Measurements from ENCODE around the gene WWOX.
"Not testable (repeated sequence)": the region's sequence is repeated elsewhere in the genome, so short reads cannot be mapped to it uniquely, and the experiment has no call there.

WWOX gene

GRCh38 chr16:79037521-79038373, 938.3 kb downstream of the WWOX start:
- no peak overlapping the region for H3K4me3 ChIP-seq (ENCODE audit: low read depth, low read length)
- no peaks in the 10 kb centered on the region for H3K9me3 ChIP-seq (ENCODE audit: control insufficient read depth, insufficient read depth, low read length)
- H3K36me3 ChIP-seq (ENCODE audit: control insufficient read depth, insufficient read depth, low read length), result no peaks in the 10 kb centered on the region
- H3K27me3 ChIP-seq (ENCODE audit: control insufficient read depth, insufficient read depth, low read length), result no peaks in the 10 kb centered on the region
- H3K9ac ChIP-seq (ENCODE audit: low read depth, low read length), result no peak overlapping the region
- no peaks in the 10 kb centered on the region for H3K4me1 ChIP-seq (ENCODE audit: control insufficient read depth, insufficient read depth, low read length)

DNA sequence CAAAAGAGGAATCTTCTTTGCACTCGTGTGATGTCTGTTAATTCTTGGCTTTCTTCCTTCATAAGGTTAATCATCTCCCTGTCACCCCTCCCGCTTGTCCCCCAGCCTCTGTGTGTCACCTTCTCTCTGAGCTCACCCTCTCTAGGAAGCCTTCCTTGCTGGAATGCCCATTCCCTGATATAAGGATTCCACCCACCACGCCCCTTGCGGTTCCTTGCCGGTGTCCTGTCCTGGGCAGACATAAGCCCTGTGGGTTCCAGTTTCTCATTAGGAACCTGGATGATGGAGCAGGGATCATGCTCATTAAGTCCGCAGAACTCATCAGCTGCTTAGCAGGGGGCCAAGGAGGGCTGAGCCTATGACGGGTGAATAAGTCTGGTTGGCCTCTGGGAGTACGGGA, 941.8 kb downstream of the WWOX start:
- H3K4me3 ChIP-seq (ENCODE audit: low read depth, low read length), result no peak overlapping the region
- no peaks in the 10 kb centered on the region for H3K27me3 ChIP-seq (ENCODE audit: control insufficient read depth, insufficient read depth, low read length)

GRCh38 chr16:79042141-79042540, 942.7 kb downstream of the WWOX start:
- Histone ChIP-seq H3K27me3 (ENCODE audit: control insufficient read depth, insufficient read depth, low read length) (no peaks in the 10 kb centered on the region), H3K9me3 (ENCODE audit: control insufficient read depth, insufficient read depth, low read length) (no peaks in the 10 kb centered on the region), H3K9ac (ENCODE audit: low read depth, low read length) (no peak overlapping the region), H3K36me3 (ENCODE audit: control insufficient read depth, insufficient read depth, low read length) (no peaks in the 10 kb centered on the region), H3K4me3 (ENCODE audit: low read depth, low read length) (no peak overlapping the region), H3K4me1 (ENCODE audit: control insufficient read depth, insufficient read depth, low read length) (peaks cover 6% of the 10 kb centered on the region)

More for the DNA sequence above, 941.8 kb downstream of the WWOX start:
- Histone ChIP-seq H3K4me1 (ENCODE audit: control insufficient read depth, insufficient read depth, low read length) (peaks cover under 1% of the 10 kb centered on the region), H3K9me3 (ENCODE audit: control insufficient read depth, insufficient read depth, low read length) (no peaks in the 10 kb centered on the region), H3K36me3 (ENCODE audit: control insufficient read depth, insufficient read depth, low read length) (no peaks in the 10 kb centered on the region), H3K9ac (ENCODE audit: low read depth, low read length) (no peak overlapping the region)

DNA sequence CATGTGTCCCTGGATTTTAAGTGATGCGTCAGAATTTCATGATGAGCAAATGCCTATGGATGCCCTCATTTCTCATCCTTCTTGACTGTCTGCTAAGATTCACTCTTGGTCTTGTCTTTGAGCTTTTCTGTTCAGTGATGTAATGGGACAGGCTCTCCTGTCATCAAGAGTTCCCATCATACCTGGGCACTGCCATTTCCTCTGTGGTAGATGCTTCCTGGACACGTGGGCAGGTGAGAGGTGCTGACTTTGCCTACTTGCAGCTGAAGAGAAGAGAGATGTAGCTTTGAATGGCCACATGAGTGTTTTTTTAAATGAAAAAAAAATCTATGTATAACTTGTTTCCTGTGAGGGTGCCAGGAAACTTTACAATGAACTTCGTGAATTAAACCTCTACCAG, 943.4 kb downstream of the WWOX start:
- peaks cover 6% of the 10 kb centered on the region for H3K4me1 ChIP-seq (ENCODE audit: control insufficient read depth, insufficient read depth, low read length)
- H3K9ac ChIP-seq (ENCODE audit: low read depth, low read length), result no peak overlapping the region
- no peaks in the 10 kb centered on the region for H3K27me3 ChIP-seq (ENCODE audit: control insufficient read depth, insufficient read depth, low read length)
- H3K36me3 ChIP-seq (ENCODE audit: control insufficient read depth, insufficient read depth, low read length), result no peaks in the 10 kb centered on the region
- no peak overlapping the region for H3K4me3 ChIP-seq (ENCODE audit: low read depth, low read length)
- no peaks in the 10 kb centered on the region for H3K9me3 ChIP-seq (ENCODE audit: control insufficient read depth, insufficient read depth, low read length)

DNA sequence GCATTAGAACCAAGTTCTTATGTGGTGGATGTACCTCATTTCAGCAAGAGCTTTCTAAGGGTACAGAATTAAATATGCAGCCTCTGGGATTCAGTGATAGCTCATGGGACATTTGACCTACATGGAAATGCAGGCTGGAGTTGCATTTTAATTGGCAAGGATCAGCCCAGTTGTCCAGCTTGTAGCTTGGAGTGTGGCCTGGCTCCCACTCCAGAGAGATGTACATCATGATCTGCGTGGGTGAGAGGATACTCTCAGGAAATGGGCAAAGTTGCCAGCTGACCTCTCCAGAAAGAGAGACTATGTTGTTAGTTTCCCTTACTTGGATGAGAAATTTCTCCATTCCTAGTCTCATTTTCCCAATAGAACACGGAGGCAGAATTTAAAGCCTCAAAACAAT, 945.7 kb downstream of the WWOX start:
- Histone ChIP-seq H3K4me1 (ENCODE audit: control insufficient read depth, insufficient read depth, low read length) (peaks cover 6% of the 10 kb centered on the region), H3K4me3 (ENCODE audit: low read depth, low read length) (no peak overlapping the region), H3K9ac (ENCODE audit: low read depth, low read length) (no peak overlapping the region), H3K36me3 (ENCODE audit: control insufficient read depth, insufficient read depth, low read length) (no peaks in the 10 kb centered on the region), H3K27me3 (ENCODE audit: control insufficient read depth, insufficient read depth, low read length) (no peaks in the 10 kb centered on the region), H3K9me3 (ENCODE audit: control insufficient read depth, insufficient read depth, low read length) (no peaks in the 10 kb centered on the region)

DNA sequence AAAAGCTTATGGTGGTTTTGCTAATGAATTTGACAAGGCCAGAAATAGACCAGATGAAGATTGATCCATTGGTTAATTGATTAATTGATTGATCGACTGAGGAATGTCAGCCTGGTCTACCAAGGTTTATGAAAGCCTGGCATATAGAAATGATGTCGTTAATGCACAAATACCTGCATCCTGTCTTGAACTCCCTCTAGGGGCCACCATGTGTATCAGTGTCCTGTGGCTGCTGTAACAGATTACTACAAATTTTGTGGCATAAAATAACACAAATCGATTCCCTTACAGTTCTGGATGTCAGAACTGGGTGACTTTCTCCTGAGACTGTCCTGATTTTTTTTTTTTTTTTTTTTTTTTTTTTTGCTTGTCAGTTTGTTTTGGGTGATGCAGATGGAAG, 947.9 kb downstream of the WWOX start:
- H3K4me3 ChIP-seq (ENCODE audit: low read depth, low read length), result no peak overlapping the region
- no peaks in the 10 kb centered on the region for H3K36me3 ChIP-seq (ENCODE audit: control insufficient read depth, insufficient read depth, low read length)
- H3K9me3 ChIP-seq (ENCODE audit: control insufficient read depth, insufficient read depth, low read length), result no peaks in the 10 kb centered on the region
- H3K4me1 ChIP-seq (ENCODE audit: control insufficient read depth, insufficient read depth, low read length), result peaks cover 6% of the 10 kb centered on the region
- no peaks in the 10 kb centered on the region for H3K27me3 ChIP-seq (ENCODE audit: control insufficient read depth, insufficient read depth, low read length)
- H3K9ac ChIP-seq (ENCODE audit: low read depth, low read length), result no peak overlapping the region

GRCh38 chr16:79049040-79049439, 949.6 kb downstream of the WWOX start:
- no peaks in the 10 kb centered on the region for H3K27me3 ChIP-seq (ENCODE audit: control insufficient read depth, insufficient read depth, low read length)
- no peaks in the 10 kb centered on the region for H3K9me3 ChIP-seq (ENCODE audit: control insufficient read depth, insufficient read depth, low read length)
- H3K4me1 ChIP-seq (ENCODE audit: control insufficient read depth, insufficient read depth, low read length), result peaks cover 9% of the 10 kb centered on the region
- no peak overlapping the region for H3K4me3 ChIP-seq (ENCODE audit: low read depth, low read length)
- no peak overlapping the region for H3K9ac ChIP-seq (ENCODE audit: low read depth, low read length)
- no peaks in the 10 kb centered on the region for H3K36me3 ChIP-seq (ENCODE audit: control insufficient read depth, insufficient read depth, low read length)

GRCh38 chr16:79050063-79050462, 950.6 kb downstream of the WWOX start:
- Histone ChIP-seq H3K9me3 (ENCODE audit: control insufficient read depth, insufficient read depth, low read length) (no peaks in the 10 kb centered on the region), H3K4me1 (ENCODE audit: control insufficient read depth, insufficient read depth, low read length) (peaks cover 17% of the 10 kb centered on the region), H3K9ac (ENCODE audit: low read depth, low read length) (no peak overlapping the region), H3K27me3 (ENCODE audit: control insufficient read depth, insufficient read depth, low read length) (no peaks in the 10 kb centered on the region), H3K36me3 (ENCODE audit: control insufficient read depth, insufficient read depth, low read length) (no peaks in the 10 kb centered on the region), H3K4me3 (ENCODE audit: low read depth, low read length) (no peak overlapping the region)

DNA sequence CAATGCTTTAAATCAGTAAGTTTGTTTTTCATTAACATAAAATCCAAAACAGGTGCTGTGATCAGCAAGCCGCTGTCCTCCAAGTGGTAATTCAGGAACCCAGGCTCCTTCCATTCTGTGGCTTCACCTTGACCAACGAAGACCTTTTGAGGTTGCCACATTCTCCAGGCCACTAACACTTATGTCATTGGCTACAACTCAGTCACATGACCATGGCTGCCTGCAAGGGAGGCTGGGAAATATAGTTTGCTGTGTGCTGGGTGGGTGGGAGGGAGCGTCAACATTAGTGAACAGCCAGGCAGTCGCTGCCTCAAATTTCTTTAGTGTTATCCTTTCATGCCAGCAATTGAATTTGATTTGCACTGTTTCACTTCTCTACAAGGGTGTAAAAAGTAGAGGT, 951.9 kb downstream of the WWOX start:
- Histone ChIP-seq H3K36me3 (ENCODE audit: control insufficient read depth, insufficient read depth, low read length) (no peaks in the 10 kb centered on the region), H3K4me1 (ENCODE audit: control insufficient read depth, insufficient read depth, low read length) (peaks cover 17% of the 10 kb centered on the region), H3K9me3 (ENCODE audit: control insufficient read depth, insufficient read depth, low read length) (no peaks in the 10 kb centered on the region), H3K4me3 (ENCODE audit: low read depth, low read length) (no peak overlapping the region), H3K9ac (ENCODE audit: low read depth, low read length) (no peak overlapping the region), H3K27me3 (ENCODE audit: control insufficient read depth, insufficient read depth, low read length) (no peaks in the 10 kb centered on the region)

GRCh38 chr16:79052198-79052597, 952.7 kb downstream of the WWOX start:
- H3K36me3 ChIP-seq (ENCODE audit: control insufficient read depth, insufficient read depth, low read length); H3K9ac ChIP-seq (ENCODE audit: low read depth, low read length); H3K4me3 ChIP-seq (ENCODE audit: low read depth, low read length); H3K27me3 ChIP-seq (ENCODE audit: control insufficient read depth, insufficient read depth, low read length); H3K9me3 ChIP-seq (ENCODE audit: control insufficient read depth, insufficient read depth, low read length): not testable (repeated sequence)
- H3K4me1 ChIP-seq (ENCODE audit: control insufficient read depth, insufficient read depth, low read length), result peaks cover 13% of the 10 kb centered on the region

GRCh38 chr16:79053577-79053976, 954.1 kb downstream of the WWOX start:
- H3K9ac ChIP-seq (ENCODE audit: low read depth, low read length), result no peak overlapping the region
- H3K4me1 ChIP-seq (ENCODE audit: control insufficient read depth, insufficient read depth, low read length), result peaks cover 13% of the 10 kb centered on the region

DNA sequence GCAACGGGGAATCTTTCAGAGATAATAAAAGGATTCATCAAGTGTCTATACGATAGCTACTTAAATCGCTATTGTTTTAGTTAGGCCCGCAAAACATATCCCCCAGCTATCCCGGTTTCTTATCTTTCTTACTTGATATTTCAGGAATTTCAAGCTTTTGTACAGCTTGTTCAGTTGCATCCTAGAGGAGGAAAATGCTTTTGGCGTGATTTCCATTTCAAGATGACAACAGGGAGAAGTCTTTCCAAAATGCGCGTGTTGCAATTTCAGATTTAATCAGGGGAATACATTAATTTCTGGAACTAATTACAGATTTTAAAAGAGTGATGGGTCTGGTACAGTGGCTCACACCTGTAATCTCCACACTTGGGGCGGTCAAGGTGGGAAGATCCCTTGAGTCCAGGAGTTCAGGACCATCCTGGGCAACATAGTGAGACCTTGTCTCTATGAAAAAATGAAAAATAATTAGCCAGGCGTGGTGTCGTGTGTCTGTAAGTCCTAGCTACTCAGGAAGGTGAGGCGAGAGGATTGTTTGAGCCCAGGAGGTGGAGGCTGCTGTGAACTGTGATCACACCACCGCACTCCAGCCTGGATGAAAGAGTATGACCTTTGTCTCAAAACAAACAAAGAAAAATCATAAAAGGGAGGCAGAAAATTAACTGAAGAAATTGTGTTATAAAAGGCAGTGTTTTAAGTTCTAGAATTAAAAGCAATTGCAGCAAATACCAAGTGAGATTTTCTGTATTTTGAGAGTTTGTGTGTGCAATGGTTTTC, 954.9 kb downstream of the WWOX start:
- H3K36me3 ChIP-seq (ENCODE audit: control insufficient read depth, insufficient read depth, low read length), result no peaks in the 10 kb centered on the region
- no peaks in the 10 kb centered on the region for H3K9me3 ChIP-seq (ENCODE audit: control insufficient read depth, insufficient read depth, low read length)
- H3K4me1 ChIP-seq (ENCODE audit: control insufficient read depth, insufficient read depth, low read length), result peaks cover 13% of the 10 kb centered on the region
- H3K27me3 ChIP-seq (ENCODE audit: control insufficient read depth, insufficient read depth, low read length), result no peaks in the 10 kb centered on the region
- no peak overlapping the region for H3K4me3 ChIP-seq (ENCODE audit: low read depth, low read length)
- no peak overlapping the region for H3K9ac ChIP-seq (ENCODE audit: low read depth, low read length)

More at GRCh38 chr16:79053577-79053976, 954.1 kb downstream of the WWOX start:
- no peaks in the 10 kb centered on the region for H3K27me3 ChIP-seq (ENCODE audit: control insufficient read depth, insufficient read depth, low read length)
- H3K36me3 ChIP-seq (ENCODE audit: control insufficient read depth, insufficient read depth, low read length), result no peaks in the 10 kb centered on the region
- no peaks in the 10 kb centered on the region for H3K9me3 ChIP-seq (ENCODE audit: control insufficient read depth, insufficient read depth, low read length)
- H3K4me3 ChIP-seq (ENCODE audit: low read depth, low read length), result no peak overlapping the region
